Neuronal stem cell (in vitro differentiated cells): ENCODE data around the gene DPY30.

Source experiments
- DNase-seq: peaks from one replicate; pipeline ENCODE4 v3.0.0-alpha.2; 2013; ENCODE audit warnings: low spot score
- H2AFZ ChIP-seq: one replicate; pipeline ENCODE4 v1.6.1; 2013; ENCODE audit warnings: mild to moderate bottlenecking, low read length, inconsistent platforms
- H2AK5ac ChIP-seq: 2 replicates; pipeline ENCODE4 v1.6.1; 2013; ENCODE audit warnings: low read depth, mild to moderate bottlenecking, inconsistent platforms, low read length, moderate library complexity, mixed read lengths
- H2BK120ac ChIP-seq: 2 replicates; pipeline ENCODE4 v1.6.1; 2013; ENCODE audit warnings: low read depth, mild to moderate bottlenecking, inconsistent platforms, low read length, moderate library complexity, mixed read lengths
- H2BK12ac ChIP-seq: one replicate; pipeline ENCODE4 v1.6.1; 2013; ENCODE audit warnings: low read length, inconsistent platforms
- H2BK15ac ChIP-seq: 2 replicates; pipeline ENCODE4 v1.6.1; 2013; ENCODE audit warnings: mild to moderate bottlenecking, low read length, inconsistent platforms, mixed read lengths
- H2BK5ac ChIP-seq: one replicate; pipeline ENCODE4 v1.6.1; 2013; ENCODE audit warnings: inconsistent platforms, mild to moderate bottlenecking, low read length, moderate library complexity
- H3K14ac ChIP-seq: one replicate; pipeline ENCODE4 v1.6.1; 2013; ENCODE audit warnings: low read length, inconsistent platforms
- H3K18ac ChIP-seq: 2 replicates; pipeline ENCODE4 v1.6.1; 2013; ENCODE audit warnings: low read length, inconsistent platforms
- H3K23ac ChIP-seq: 2 replicates; pipeline ENCODE4 v1.6.1; 2013; ENCODE audit warnings: low read depth, mild to moderate bottlenecking, mixed read lengths, low read length, inconsistent platforms; ENCODE audit not compliant: poor library complexity
- H3K27ac ChIP-seq: replicated peaks from 3 replicates; pipeline ENCODE4 v1.5.1; 2013; ENCODE audit warnings: low read length, inconsistent platforms
- H3K27me3 ChIP-seq, 3 experiments: 2 replicates each; pipeline ENCODE4 v1.6.1; 2013; ENCODE audit warnings: low read length in 3 of 3, mild to moderate bottlenecking in 2 of 3, inconsistent platforms in 1 of 3, low read depth in 1 of 3, mixed read lengths in 1 of 3, moderate library complexity in 1 of 3; ENCODE audit not compliant: control insufficient read depth in 3 of 3, insufficient read depth in 3 of 3
- H3K36me3 ChIP-seq, 2 donors: replicated peaks in 1 of 2; 2 replicates each; pipeline ENCODE4 v1.6.1; 2013; ENCODE audit warnings: low read length in 2 of 2; ENCODE audit not compliant: control insufficient read depth in 2 of 2, insufficient read depth in 2 of 2
- H3K4ac ChIP-seq: 2 replicates; pipeline ENCODE4 v1.6.1; 2013; ENCODE audit warnings: inconsistent platforms, mild to moderate bottlenecking, low read length, moderate library complexity
- H3K4me1 ChIP-seq, 2 donors: 1 replicate in 1 of 2; 2 replicates in 1 of 2; pipeline ENCODE4 v1.6.1; 2013; ENCODE audit warnings: low read length in 2 of 2, low read depth in 1 of 2; ENCODE audit not compliant: control insufficient read depth in 2 of 2, insufficient read depth in 1 of 2
- H3K4me2 ChIP-seq: one replicate; pipeline ENCODE4 v1.6.1; 2013; ENCODE audit warnings: mild to moderate bottlenecking, low read length, inconsistent platforms; ENCODE audit not compliant: insufficient read depth, poor library complexity, severe bottlenecking
- H3K4me3 ChIP-seq, 2 donors: 2 replicates each; pipeline ENCODE4 v1.5.1; 2013; ENCODE audit warnings: low read length in 2 of 2, mild to moderate bottlenecking in 2 of 2, inconsistent platforms in 1 of 2, moderate library complexity in 1 of 2
- H3K79me1 ChIP-seq: one replicate; pipeline ENCODE4 v1.6.1; 2013; ENCODE audit warnings: low read depth, mild to moderate bottlenecking, inconsistent platforms, low read length, moderate library complexity
- H3K9ac ChIP-seq: one replicate; pipeline ENCODE4 v1.6.1; 2013; ENCODE audit warnings: mild to moderate bottlenecking, low read depth, low read length, inconsistent platforms; ENCODE audit not compliant: poor library complexity
- H3K9me3 ChIP-seq, 2 donors: replicated peaks in 1 of 2; 2 replicates each; pipeline versions ENCODE3 to v1.6.1; 2013; ENCODE audit warnings: low read length in 2 of 2, mild to moderate bottlenecking in 2 of 2, inconsistent platforms in 1 of 2, low read depth in 1 of 2, mixed read lengths in 1 of 2, moderate library complexity in 1 of 2; ENCODE audit not compliant: control insufficient read depth in 2 of 2, insufficient read depth in 1 of 2
- H4K8ac ChIP-seq: one replicate; pipeline ENCODE4 v1.6.1; 2013; ENCODE audit warnings: low read depth, mild to moderate bottlenecking, inconsistent platforms, low read length, moderate library complexity
- H4K91ac ChIP-seq: one replicate; pipeline ENCODE4 v1.6.1; 2013; ENCODE audit warnings: low read length, low read depth, mild to moderate bottlenecking, inconsistent platforms; ENCODE audit not compliant: poor library complexity
- WGBS, 2 donors: extraction: QIAGEN DNeasy Blood & Tissue Kit; methylation state at CpG; one replicate each; pipeline ENCODE4 v1.1.7; 2013; ENCODE audit warnings: missing lambda C conversion rate in 2 of 2, mixed read lengths in 1 of 2; ENCODE audit not compliant: insufficient read length in 2 of 2, insufficient replicate concordance in 1 of 2; ENCODE audit errors: extremely low coverage in 2 of 2; 5-methylcytosine and 5-hydroxymethylcytosine counted together

Gene DPY30

GRCh38 chr2:32064021-32064601 lies 24.5 kb upstream of the DPY30 start:
- no peaks in the 10 kb centered on the region for H3K27me3 ChIP-seq
- H3K4ac ChIP-seq, result no peak overlapping the region
- H4K91ac ChIP-seq, result no peak overlapping the region
- peaks cover 0 to 18% of the 10 kb centered on the region in 2 donors for H3K36me3 ChIP-seq
- H3K14ac ChIP-seq, result peak overlapping the region; percentile 71
- no peak overlapping the region for H4K8ac ChIP-seq
- H3K4me1 ChIP-seq, result peaks cover 0 to 4% of the 10 kb centered on the region in 2 donors
- peak overlapping the region; percentile 69 for H2BK5ac ChIP-seq
- H2AFZ ChIP-seq, result peak overlapping the region; percentile 95
- peak overlapping the region; percentile 96 for H3K27ac ChIP-seq
- no peak for DNase-seq
- peak overlapping the region; percentile 80 to 99 for H3K4me3 ChIP-seq
- H3K9me3 ChIP-seq, result no peaks in the 10 kb centered on the region
- H2BK12ac ChIP-seq, result no peak overlapping the region
- H3K4me2 ChIP-seq, result peak overlapping the region; percentile 61
- H2AK5ac ChIP-seq, result no peak overlapping the region
- H3K9ac ChIP-seq, result peak overlapping the region; percentile 83
- no peak overlapping the region for H2BK120ac ChIP-seq
- no CpG with 5 or more reads among the region's 40 CpGs for WGBS, 2 donors
- peak overlapping the region; percentile 91 for H3K18ac ChIP-seq
- H3K23ac ChIP-seq, result peak overlapping the region; percentile 96
- peaks cover 5% of the 10 kb centered on the region for H3K79me1 ChIP-seq
- H2BK15ac ChIP-seq, result peak overlapping the region; percentile 24

- Histone ChIP-seq H2BK12ac (no peak within 1 kb of the TSS), H3K36me3 (peaks cover 0 to 17% of the 10 kb centered on the region in 2 donors), H4K8ac (no peak within 1 kb of the TSS), H3K14ac (peak within 1 kb of the TSS; percentile 71), H3K27ac (peak within 1 kb of the TSS; percentile 96), H3K4me3 (peak within 1 kb of the TSS; percentile 80 to 99), H2BK5ac (peak within 1 kb of the TSS; percentile 69), H2BK15ac (peak within 1 kb of the TSS; percentile 24), H3K79me1 (peaks cover 5% of the 10 kb centered on the region), H3K23ac (peak within 1 kb of the TSS; percentile 96), H3K27me3 (no peaks in the 10 kb centered on the region), H4K91ac (no peak within 1 kb of the TSS), H2AK5ac (no peak within 1 kb of the TSS), H3K18ac (peak within 1 kb of the TSS; percentile 91), H2BK120ac (no peak within 1 kb of the TSS), H3K4me1 (peaks cover 0 to 4% of the 10 kb centered on the region in 2 donors), H2AFZ (peak within 1 kb of the TSS; percentile 95), H3K9ac (peak within 1 kb of the TSS; percentile 83), H3K4ac (no peak within 1 kb of the TSS), H3K4me2 (peak within 1 kb of the TSS; percentile 61), H3K9me3 (no peaks in the 10 kb centered on the region)
- DNase-seq, result peak; percentile 98
- no CpG with 5 or more reads among the region's 79 CpGs for WGBS, 2 donors
Observed at GRCh38 chr2:32063310-32064020, 23.9 kb upstream of the DPY30 start, which contains the start of gene SPAST. SPAST (plus strand) TSS chr2:32063556; CDS start chr2:32063832, 276 bp downstream.

GRCh38 chr2:32061973-32062861 lies 22.6 kb upstream of the DPY30 start:
- no peak overlapping the region for H3K27ac ChIP-seq
- peaks cover 5% of the 10 kb centered on the region for H3K79me1 ChIP-seq
- no peak overlapping the region for H2BK120ac ChIP-seq
- H2BK15ac ChIP-seq, result no peak overlapping the region
- H3K4me2 ChIP-seq, result peak overlapping the region; percentile 47
- WGBS, 2 donors, result 100% methylated on average over 2 of the region's 13 CpGs; no CpG with 5 or more reads in 1 of the 2 donors
- no peak overlapping the region for H3K4ac ChIP-seq
- DNase-seq, result no peak
- H3K4me3 ChIP-seq, result peak overlapping the region in 1 of 2 donors; percentile 80
- no peak overlapping the region for H2BK12ac ChIP-seq
- H3K9ac ChIP-seq, result no peak overlapping the region
- H3K23ac ChIP-seq, result no peak overlapping the region
- H3K27me3 ChIP-seq, result no peaks in the 10 kb centered on the region
- H2BK5ac ChIP-seq, result no peak overlapping the region
- no peak overlapping the region for H2AK5ac ChIP-seq
- H3K18ac ChIP-seq, result no peak overlapping the region
- H3K9me3 ChIP-seq, result no peaks in the 10 kb centered on the region
- H2AFZ ChIP-seq, result peak overlapping the region; percentile 95
- no peak overlapping the region for H4K8ac ChIP-seq
- H3K36me3 ChIP-seq, result peaks cover 0 to 15% of the 10 kb centered on the region in 2 donors
- no peak overlapping the region for H4K91ac ChIP-seq
- no peak overlapping the region for H3K14ac ChIP-seq
- H3K4me1 ChIP-seq, result peaks cover 0 to 4% of the 10 kb centered on the region in 2 donors
